Gastroesophageal sphincter (tissue), 4 donors: ENCODE measurements around the gene IL7R. TPM values are rescaled to one million over a fixed set of nuclear protein-coding genes. Genes with fewer than 3 reads are reported as not detected.

ENCODE experiments used
- ATAC-seq: fragments of 150-250 bp; one replicate; pipeline ENCODE4 v1.9.1; 2016; ENCODE audit warnings: mild to moderate bottlenecking, moderate library complexity
- H3K27ac ChIP-seq, 4 donors: fragments of 200-600 bp; sonication (generic) in 3 of 4; 1 replicate in 3 of 4; 2 replicates in 1 of 4; pipeline ENCODE4 v1.5.1; 2016 to 2019
- H3K27me3 ChIP-seq: fragments of 200-600 bp; sonication (generic); one replicate; pipeline ENCODE4 v1.5.1; 2019
- H3K36me3 ChIP-seq, 2 donors: fragments of 200-600 bp; sonication (generic); one replicate each; pipeline ENCODE4 v1.5.1; 2019; ENCODE audit warnings: control low read depth in 1 of 2
- H3K4me1 ChIP-seq, 3 donors: fragments of 200-600 bp; sonication (generic); 1 replicate in 2 of 3; 2 replicates in 1 of 3; pipeline ENCODE4 v1.5.1; 2016 to 2019; ENCODE audit warnings: control low read depth in 2 of 3
- H3K4me3 ChIP-seq, 2 donors: fragments of 200-600 bp; sonication (generic); one replicate each; pipeline ENCODE4 v1.5.1; 2019; ENCODE audit warnings: mild to moderate bottlenecking in 1 of 2, moderate library complexity in 1 of 2
- H3K9me3 ChIP-seq, 3 donors: fragments of 200-600 bp; sonication (generic); one replicate each; pipeline ENCODE4 v1.5.1; 2017 to 2019; ENCODE audit warnings: control low read depth in 2 of 3
- EP300 ChIP-seq: sonication (generic); formaldehyde crosslinking; IDR thresholded peaks from one replicate; pipeline ENCODE4 v1.6.1; 2017; ENCODE audit warnings: antibody characterized with exemption, mild to moderate bottlenecking
- POLR2A ChIP-seq, 2 donors: fragments of 450-650 bp; IDR thresholded peaks; one replicate each; pipeline ENCODE4 v1.6.1; 2017; ENCODE audit warnings: antibody characterized with exemption in 2 of 2, mild to moderate bottlenecking in 2 of 2, moderate library complexity in 1 of 2
- POLR2AphosphoS5 ChIP-seq: sonication (generic); formaldehyde crosslinking; IDR thresholded peaks from one replicate; pipeline ENCODE4 v1.6.1; 2017; ENCODE audit warnings: antibody characterized with exemption
- WGBS, 2 donors: methylation state at CpG; one replicate each; pipeline ENCODE4 v1.1.5; 2018; ENCODE audit warnings: low coverage in 1 of 2; 5-methylcytosine and 5-hydroxymethylcytosine counted together
- total RNA-seq, 4 donors: library from RNA; depleted of rRNA; stranded (reverse); fragments of >200 nt; gene quantifications; one replicate each; pipeline ENCODE4 v1.1.0, GENCODE V29; 2016
- TF ChIP-seq, protein P1 (sequence below), 4 experiments: fragments of 200-600 bp in 2 of 4; fragments of 450-650 bp in 2 of 4; sonication (generic) in 1 of 4; IDR thresholded peaks; one replicate each; pipeline ENCODE4 v1.5.1; 2017 to 2019; ENCODE audit warnings: antibody characterized with exemption in 4 of 4, mild to moderate bottlenecking in 2 of 4, moderate library complexity in 2 of 4

The IL7R gene
- total RNA-seq, 4 donors from 2014 or later, result 1.1 to 10.1 (median 4.0) TPM

DNA sequence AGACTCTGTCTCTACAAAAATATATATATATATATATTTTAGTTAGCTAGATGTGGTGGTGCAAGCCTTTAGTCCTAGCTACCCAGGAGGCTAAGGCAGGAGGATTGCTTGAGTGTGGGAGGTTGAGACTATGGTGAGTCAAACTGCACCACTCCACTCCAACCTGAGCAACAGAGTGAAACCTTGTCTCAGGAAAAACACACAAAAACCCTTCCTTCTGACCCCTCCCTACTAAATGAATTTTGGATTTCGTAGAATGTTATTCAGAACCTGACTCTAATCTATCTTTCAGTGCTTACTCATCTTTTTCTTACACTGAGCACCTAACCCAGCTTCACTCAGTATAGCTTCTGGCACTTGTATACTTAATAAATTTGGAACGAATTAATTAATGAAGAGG is 35.2 kb upstream of the IL7R start:
- Histone ChIP-seq H3K4me3 (no peak overlapping the region), H3K4me1 (no peaks in the 10 kb centered on the region), H3K27ac (no peak overlapping the region), H3K36me3 (no peaks in the 10 kb centered on the region), H3K9me3 (no peaks in the 10 kb centered on the region), H3K27me3 (peaks cover 3% of the 10 kb centered on the region)
- no peak for ATAC-seq
- no peak for TF ChIP-seq POLR2AphosphoS5
- WGBS, 2 donors, result 63 to 81% methylated on average over 2 of the region's 2 CpGs

- Histone ChIP-seq H3K4me3 (no peak overlapping the region), H3K27ac (no peak overlapping the region), H3K36me3 (no peaks in the 10 kb centered on the region), H3K27me3 (peaks cover 3% of the 10 kb centered on the region), H3K4me1 (no peaks in the 10 kb centered on the region), H3K9me3 (no peaks in the 10 kb centered on the region)
- no peak for ATAC-seq
- 87 to 92% methylated on average over 6 to 7 of the region's 8 CpGs for WGBS, 2 donors
- TF ChIP-seq EP300, result no peak
- TF ChIP-seq POLR2A (IDR thresholded peaks at IDR 0.05), result no peak
- no peak for TF ChIP-seq POLR2AphosphoS5
- TF ChIP-seq, protein P1, sequence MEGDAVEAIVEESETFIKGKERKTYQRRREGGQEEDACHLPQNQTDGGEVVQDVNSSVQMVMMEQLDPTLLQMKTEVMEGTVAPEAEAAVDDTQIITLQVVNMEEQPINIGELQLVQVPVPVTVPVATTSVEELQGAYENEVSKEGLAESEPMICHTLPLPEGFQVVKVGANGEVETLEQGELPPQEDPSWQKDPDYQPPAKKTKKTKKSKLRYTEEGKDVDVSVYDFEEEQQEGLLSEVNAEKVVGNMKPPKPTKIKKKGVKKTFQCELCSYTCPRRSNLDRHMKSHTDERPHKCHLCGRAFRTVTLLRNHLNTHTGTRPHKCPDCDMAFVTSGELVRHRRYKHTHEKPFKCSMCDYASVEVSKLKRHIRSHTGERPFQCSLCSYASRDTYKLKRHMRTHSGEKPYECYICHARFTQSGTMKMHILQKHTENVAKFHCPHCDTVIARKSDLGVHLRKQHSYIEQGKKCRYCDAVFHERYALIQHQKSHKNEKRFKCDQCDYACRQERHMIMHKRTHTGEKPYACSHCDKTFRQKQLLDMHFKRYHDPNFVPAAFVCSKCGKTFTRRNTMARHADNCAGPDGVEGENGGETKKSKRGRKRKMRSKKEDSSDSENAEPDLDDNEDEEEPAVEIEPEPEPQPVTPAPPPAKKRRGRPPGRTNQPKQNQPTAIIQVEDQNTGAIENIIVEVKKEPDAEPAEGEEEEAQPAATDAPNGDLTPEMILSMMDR (IDR thresholded peaks at IDR 0.05), result no peak
Observed at GRCh38 chr5:35822511-35822910, 34.2 kb upstream of the IL7R start.

DNA sequence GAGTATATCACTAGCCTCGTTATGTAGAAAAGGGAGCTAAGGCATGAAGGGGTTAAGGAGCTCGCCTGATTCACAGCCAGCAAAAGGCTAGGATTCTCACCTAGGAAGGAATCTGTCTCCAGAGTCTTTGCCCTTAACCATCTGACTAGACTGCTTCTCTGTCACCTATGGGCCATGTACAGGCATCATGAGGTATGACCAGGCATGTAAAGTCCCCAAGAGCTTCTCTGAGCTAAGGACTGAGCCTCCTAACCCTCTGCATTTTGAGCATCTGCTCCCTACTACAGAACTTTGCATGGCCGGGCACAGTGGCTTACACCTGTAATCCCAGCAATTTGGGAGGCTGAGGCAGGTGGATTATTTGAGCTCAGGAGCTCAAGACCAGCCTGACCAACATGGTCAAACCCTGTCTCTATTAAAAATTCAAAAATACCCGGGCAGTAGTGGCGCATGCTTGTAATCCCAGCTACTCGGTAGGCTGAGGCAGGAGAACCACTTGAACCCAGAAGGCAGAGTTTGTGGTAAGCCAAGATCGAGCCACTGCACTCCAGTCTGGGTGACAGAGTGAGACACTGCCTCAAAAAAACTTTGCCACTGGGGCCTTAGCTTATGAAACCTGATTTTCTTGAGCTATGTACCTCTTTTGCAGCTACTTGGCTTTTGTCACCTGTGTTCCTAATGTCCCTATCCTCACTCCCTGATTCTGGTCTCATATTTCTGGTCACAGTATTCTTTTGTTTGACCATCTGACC is 33.2 kb upstream of the IL7R start:
- no peak for TF ChIP-seq EP300
- TF ChIP-seq, protein P1 (IDR thresholded peaks at IDR 0.05), result no peak
- no peak for TF ChIP-seq POLR2AphosphoS5
- TF ChIP-seq POLR2A (IDR thresholded peaks at IDR 0.05), result no peak
- 59 to 78% methylated on average over 4 to 5 of the region's 7 CpGs for WGBS, 2 donors

DNA sequence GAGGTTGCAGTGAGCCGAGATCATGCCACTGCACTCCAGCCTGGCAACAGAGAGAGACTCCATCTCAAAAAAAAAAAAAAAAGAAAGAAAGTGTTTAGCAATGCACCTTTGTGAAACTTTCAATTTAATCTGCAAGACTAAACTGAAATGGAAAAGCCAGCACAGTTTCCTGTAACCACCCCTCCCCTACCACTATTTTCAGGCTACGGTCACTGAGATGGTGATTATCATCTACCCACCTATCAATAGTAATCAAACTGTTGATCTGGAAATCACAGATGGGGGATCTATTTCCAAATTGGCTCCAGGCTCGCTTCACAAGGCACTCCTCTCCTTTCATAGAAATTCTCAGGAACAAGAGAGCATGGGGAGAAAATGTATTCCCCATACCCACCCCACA is 30.6 kb upstream of the IL7R start:
- no peaks in the 10 kb centered on the region for H3K9me3 ChIP-seq
- no peaks in the 10 kb centered on the region for H3K36me3 ChIP-seq
- WGBS, 2 donors, result 83 to 94% methylated on average over 2 of the region's 3 CpGs
- no peak for ATAC-seq
- no peak for TF ChIP-seq EP300
- TF ChIP-seq, protein P1 (IDR thresholded peaks at IDR 0.05), result no peak
- TF ChIP-seq POLR2AphosphoS5, result no peak
- no peak for TF ChIP-seq POLR2A (IDR thresholded peaks at IDR 0.05)
- no peak overlapping the region for H3K4me3 ChIP-seq
- no peak overlapping the region for H3K27ac ChIP-seq
- peaks cover 3% of the 10 kb centered on the region for H3K27me3 ChIP-seq
- H3K4me1 ChIP-seq, result no peaks in the 10 kb centered on the region

More for the DNA sequence above, 33.2 kb upstream of the IL7R start:
- Histone ChIP-seq H3K36me3 (no peaks in the 10 kb centered on the region), H3K4me1 (no peaks in the 10 kb centered on the region), H3K27me3 (peaks cover 3% of the 10 kb centered on the region), H3K27ac (no peak overlapping the region), H3K4me3 (no peak overlapping the region), H3K9me3 (no peaks in the 10 kb centered on the region)
- no peak for ATAC-seq

GRCh38 chr5:35826554-35826953 is 30.1 kb upstream of the IL7R start:
- H3K4me1 ChIP-seq, result no peaks in the 10 kb centered on the region
- no peak overlapping the region for H3K27ac ChIP-seq
- ATAC-seq, result no peak
- 70% methylated on average over 2 of the region's 2 CpGs; no CpG with 5 or more reads in 1 of the 2 donors for WGBS, 2 donors
- peaks cover 3% of the 10 kb centered on the region for H3K27me3 ChIP-seq
- no peak overlapping the region for H3K4me3 ChIP-seq
- TF ChIP-seq POLR2AphosphoS5 (no peak), POLR2A (IDR thresholded peaks at IDR 0.05) (no peak), EP300 (no peak)
- TF ChIP-seq, protein P1 (IDR thresholded peaks at IDR 0.05), result no peak
- H3K9me3 ChIP-seq, result no peaks in the 10 kb centered on the region
- H3K36me3 ChIP-seq, result no peaks in the 10 kb centered on the region
